ENCODE results near the gene WNT11. TPM values are rescaled to one million over a fixed set of nuclear protein-coding genes. Genes with fewer than 3 reads are reported as not detected.

WNT11 gene
- total and polyA plus RNA-seq, 12 donors: 5.1 to 12.0 (median 7.7) TPM

DNA sequence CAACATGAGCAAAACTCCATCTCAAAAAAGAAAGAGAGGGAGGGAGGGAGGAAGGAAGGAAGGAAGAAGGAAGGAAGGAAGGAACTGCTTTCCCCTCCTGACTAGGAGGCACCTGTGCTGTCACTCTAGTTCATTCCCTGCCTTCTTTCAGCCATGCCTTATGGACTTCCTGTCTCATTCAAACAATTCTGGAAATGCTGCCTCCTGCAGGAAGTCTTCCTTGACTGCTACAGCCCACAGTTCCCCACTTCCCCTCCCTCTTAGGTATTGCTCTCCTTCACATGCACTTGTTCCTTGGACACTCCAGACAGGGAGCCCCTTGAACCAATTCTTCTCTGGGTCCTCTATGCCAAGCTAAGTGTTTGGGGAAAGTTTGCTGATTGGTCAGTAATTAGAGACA lies 31.6 kb upstream of the WNT11 start:
- H3K4me3 ChIP-seq: no peak overlapping the region
- peaks cover 0 to 13% (median 0%) of the 10 kb centered on the region in 7 donors for H3K27me3 ChIP-seq
- intact Hi-C loops (cut with DNase I): no loop called here
- H3K36me3 ChIP-seq: no peaks in the 10 kb centered on the region
- H3K9me3 ChIP-seq: no peaks in the 10 kb centered on the region
- no peak for TF ChIP-seq CTCF (IDR thresholded peaks at IDR 0.05)
- DNase-seq (no peak), ATAC-seq (no peak)
- H3K4me1 ChIP-seq: peaks cover 4 to 27% (median 12%) of the 10 kb centered on the region in 9 donors
- H3K27ac ChIP-seq: no peak overlapping the region

DNA sequence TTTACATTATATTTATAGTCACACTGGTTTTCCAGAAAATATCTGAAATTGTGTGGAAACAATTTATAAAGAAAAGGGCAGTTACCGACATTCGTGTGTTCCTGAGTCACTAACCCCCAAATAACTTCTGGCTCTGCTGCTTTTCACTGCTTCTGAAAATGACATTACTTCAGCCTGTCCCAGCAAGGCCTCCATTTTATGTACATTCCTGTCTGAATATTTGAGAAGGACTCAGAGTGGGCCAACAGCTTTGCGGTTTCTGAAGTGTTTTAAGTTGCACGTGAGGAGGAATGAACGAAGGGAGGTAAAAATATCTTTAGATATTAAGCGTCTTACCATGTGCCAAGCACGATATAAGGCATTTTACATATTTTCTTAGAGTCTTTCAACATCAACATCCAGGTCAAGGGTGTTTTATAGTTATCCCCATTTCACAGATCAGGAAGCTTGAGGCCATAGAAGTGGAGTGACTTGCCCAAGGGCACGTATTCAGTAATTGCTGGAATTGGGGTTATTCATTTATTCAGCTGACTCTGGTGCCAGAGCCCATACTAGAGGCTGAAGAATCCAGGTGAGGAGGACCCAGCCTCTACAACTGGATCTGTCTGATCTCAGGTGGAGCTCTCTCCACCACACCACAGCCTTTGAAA lies 30.8 kb upstream of the WNT11 start:
- DNase-seq (no peak), ATAC-seq (no peak)
- 87 to 89% methylated on average over 8 of the region's 8 CpGs for WGBS, 2 donors
- H3K36me3 ChIP-seq: no peaks in the 10 kb centered on the region
- peak overlapping the region in 2 of 10 donors; percentile 87 to 89 for H3K27ac ChIP-seq
- H3K4me1 ChIP-seq: peaks cover 4 to 27% (median 12%) of the 10 kb centered on the region in 9 donors
- no peaks in the 10 kb centered on the region for H3K9me3 ChIP-seq
- no peak for TF ChIP-seq CTCF (IDR thresholded peaks at IDR 0.05)
- intact Hi-C loops (cut with DNase I): no loop called here
- peaks cover 0 to 8% (median 0%) of the 10 kb centered on the region in 7 donors for H3K27me3 ChIP-seq
- peak overlapping the region in 6 of 10 donors; percentile 67 to 95 (median 76) for H3K4me3 ChIP-seq

- ATAC-seq (peak; percentile 23 to 63 (median 51)), DNase-seq (peak in 1 of 2 donors; percentile 69)
- H3K36me3 ChIP-seq: no peaks in the 10 kb centered on the region
- H3K4me1 ChIP-seq: peaks cover 4 to 27% (median 12%) of the 10 kb centered on the region in 9 donors
- peak overlapping the region; percentile 67 to 95 (median 86) for H3K4me3 ChIP-seq
- peak overlapping the region; percentile 7 to 91 (median 82) for H3K27ac ChIP-seq
- no peaks in the 10 kb centered on the region for H3K9me3 ChIP-seq
- 3 to 4% methylated on average over 44 of the region's 44 CpGs for WGBS, 2 donors
- intact Hi-C loops (cut with DNase I): no loop called here
- peaks cover 0 to 2% (median 0%) of the 10 kb centered on the region in 7 donors for H3K27me3 ChIP-seq
- no peak for TF ChIP-seq CTCF (IDR thresholded peaks at IDR 0.05)
Observed at GRCh38 chr11:76236092-76236999, 30.0 kb upstream of the WNT11 start.
